PC-3 (cell line): Measurements from ENCODE around the gene KCNG2. TPM values are rescaled to one million over a fixed set of nuclear protein-coding genes. Genes with fewer than 3 reads are reported as not detected.

Source experiments
- ATAC-seq: fragments of 200-7000 bp; cut with Tn5 transposase; 2 replicates; pipeline ENCODE4 v1.9.1; 2020; ENCODE audit warnings: mild to moderate bottlenecking, moderate library complexity
- BruUV-seq: library from RNA; stranded (reverse); fragments of 400-500 nt; replicated peaks from 2 replicates; lab custom pipeline; 2021; lab: Mats Ljungman, UMichigan
- CTCF ChIA-PET: fragments of 300-600 bp; sonication (Branson Sonifier 250); formaldehyde crosslinking; loops from one replicate; lab custom pipeline; 2022; ENCODE audit warnings: antibody characterized with exemption; lab: Charles Lee
- POLR2A ChIA-PET: fragments of 300-600 bp; sonication (Branson Sonifier 250); formaldehyde crosslinking; loops from one replicate; lab custom pipeline; 2022; ENCODE audit warnings: antibody characterized with exemption; ENCODE audit not compliant: unreplicated experiment; lab: Charles Lee
- DNase-seq: peaks from one replicate; pipeline ENCODE4 v3.0.0-alpha.2; 2015
- H2AFZ ChIP-seq: fragments of 300-600 bp; sonication (generic); 2 replicates; pipeline ENCODE4 v1.6.0; 2016; ENCODE audit warnings: antibody characterized with exemption, low read length
- H3F3A ChIP-seq: fragments of 300-600 bp; sonication (generic); one replicate; pipeline ENCODE4 v1.6.0; 2017; ENCODE audit warnings: antibody characterized with exemption, low read length, control low read depth, mild to moderate bottlenecking; ENCODE audit not compliant: unreplicated experiment
- H3K27ac ChIP-seq: fragments of 300-600 bp; sonication (generic); 2 replicates; pipeline ENCODE4 v1.5.1; 2016; ENCODE audit warnings: mild to moderate bottlenecking, low read length
- H3K27me3 ChIP-seq: fragments of 300-600 bp; sonication (generic); 2 replicates; pipeline ENCODE4 v1.6.1; 2016; ENCODE audit warnings: low read length, mixed read lengths
- H3K36me3 ChIP-seq: fragments of 300-600 bp; sonication (generic); 2 replicates; pipeline ENCODE4 v1.6.1; 2016; ENCODE audit warnings: low read depth, mixed run types, low read length, mixed read lengths
- H3K4me1 ChIP-seq: fragments of 300-600 bp; sonication (generic); 2 replicates; pipeline ENCODE4 v1.5.1; 2016; ENCODE audit warnings: low read length; ENCODE audit not compliant: insufficient read depth
- H3K4me2 ChIP-seq: fragments of 300-600 bp; sonication (generic); 2 replicates; pipeline ENCODE4 v1.6.0; 2016; ENCODE audit warnings: low read length
- H3K4me3 ChIP-seq: fragments of 300-600 bp; sonication (generic); 2 replicates; pipeline ENCODE4 v1.5.1; 2016; ENCODE audit warnings: mild to moderate bottlenecking, low read length, mixed read lengths
- H3K79me2 ChIP-seq: fragments of 300-600 bp; sonication (generic); 2 replicates; pipeline ENCODE4 v1.6.1; 2017; ENCODE audit warnings: low read length, mixed read lengths
- H3K9ac ChIP-seq: fragments of 300-600 bp; sonication (generic); 2 replicates; pipeline ENCODE4 v1.6.0; 2016; ENCODE audit warnings: mild to moderate bottlenecking, low read length
- H3K9me2 ChIP-seq: fragments of 300-600 bp; sonication (generic); replicated peaks from 2 replicates; pipeline ENCODE4 v1.6.1; 2016; ENCODE audit warnings: mixed run types, low read length, mixed read lengths
- H3K9me3 ChIP-seq: fragments of 300-600 bp; sonication (generic); 2 replicates; pipeline ENCODE4 v1.6.1; 2016; ENCODE audit warnings: low read length, mixed read lengths
- H4K20me1 ChIP-seq: fragments of 300-600 bp; sonication (generic); 2 replicates; pipeline ENCODE4 v1.6.1; 2016; ENCODE audit warnings: low read length, mixed read lengths
- CTCF ChIP-seq: fragments of 300-600 bp; sonication (generic); conservative IDR thresholded peaks from 2 replicates; pipeline ENCODE4 v1.5.1; 2017; ENCODE audit warnings: antibody characterized with exemption, low read depth, mild to moderate bottlenecking, low read length
- EZH2 ChIP-seq: fragments of 300-600 bp; sonication (generic); IDR thresholded peaks from one replicate; pipeline ENCODE4 v1.6.1; 2017; ENCODE audit warnings: antibody characterized with exemption, mild to moderate bottlenecking, low read length; ENCODE audit not compliant: unreplicated experiment
- EZH2phosphoT487 ChIP-seq: fragments of 300-600 bp; sonication (generic); IDR thresholded peaks from 2 replicates; pipeline ENCODE4 v1.6.1; 2018; ENCODE audit warnings: mild to moderate bottlenecking, antibody characterized with exemption, low read length, borderline replicate concordance
- intact Hi-C: fragments of 100-400 bp; cut with micrococcal nuclease; formaldehyde crosslinking; loops from 2 replicates; pipeline ENCODE4 v1.9.0; 2023
- total RNA-seq: library from RNA; depleted of rRNA; stranded (reverse); fragments of >200 nt; gene quantifications from 2 replicates; pipeline ENCODE4 v1.2.3, GENCODE V29; 2014

Gene KCNG2
- total RNA-seq, 1 experiment from 2014 or later, result not detected

- H3K9me3 ChIP-seq, result no peaks in the 10 kb centered on the region
- intact Hi-C loops, result no loop called here
- no TSS peak for BruUV-seq
These were observed 77.1 kb downstream of the KCNG2 start for GRCh38 chr18:79874553-79875530.

GRCh38 chr18:79875531-79875919, 77.8 kb downstream of the KCNG2 start:
- Histone ChIP-seq H3K9me2 (no peaks in the 10 kb centered on the region), H3F3A (no peaks in the 10 kb centered on the region), H3K27ac (no peak overlapping the region), H3K79me2 (no peaks in the 10 kb centered on the region), H3K4me1 (no peaks in the 10 kb centered on the region), H3K27me3 (no peaks in the 10 kb centered on the region), H3K9me3 (no peaks in the 10 kb centered on the region), H2AFZ (no peak overlapping the region), H3K4me2 (no peak overlapping the region), H3K36me3 (no peaks in the 10 kb centered on the region), H4K20me1 (no peaks in the 10 kb centered on the region), H3K4me3 (no peak overlapping the region), H3K9ac (no peak overlapping the region)
- DNase-seq (no peak), ATAC-seq (no peak)
- no peak for TF ChIP-seq EZH2phosphoT487
- TF ChIP-seq EZH2, result no peak
- TF ChIP-seq CTCF, result no peak
- ChIA-PET POLR2A (no interaction called here), CTCF (no interaction called here)
- intact Hi-C loops, result no loop called here
- BruUV-seq, result no TSS peak

More at GRCh38 chr18:79874553-79875530, 77.1 kb downstream of the KCNG2 start:
- TF ChIP-seq EZH2, result no peak
- no peak for TF ChIP-seq EZH2phosphoT487
- no peak for TF ChIP-seq CTCF
- H3K36me3 ChIP-seq, result no peaks in the 10 kb centered on the region
- no peaks in the 10 kb centered on the region for H4K20me1 ChIP-seq
- no peak overlapping the region for H3K9ac ChIP-seq
- no peaks in the 10 kb centered on the region for H3K9me2 ChIP-seq
- no peaks in the 10 kb centered on the region for H3K27me3 ChIP-seq
- H3K4me2 ChIP-seq, result no peak overlapping the region
- ChIA-PET POLR2A (no interaction called here), CTCF (no interaction called here)
- no peak for ATAC-seq
- no peak overlapping the region for H2AFZ ChIP-seq
- no peak for DNase-seq
- no peaks in the 10 kb centered on the region for H3K79me2 ChIP-seq
- no peak overlapping the region for H3K4me3 ChIP-seq
- H3F3A ChIP-seq, result no peaks in the 10 kb centered on the region
- no peak overlapping the region for H3K27ac ChIP-seq
- H3K4me1 ChIP-seq, result no peaks in the 10 kb centered on the region
